CD4-positive, alpha-beta T cell treated with Interleukin-4 for 1 hour (primary cell): ENCODE results near the gene RPLP1.
A peak's percentile ranks its signal among the peaks of the same experiment; 100 is the strongest.

Experiments
- DNase-seq, 2 donors: peaks; one replicate each; pipeline ENCODE4 v3.0.0-alpha.2; 2020 to 2022

The RPLP1 gene

GRCh38 chr15:69452692-69453521 is at the start of gene RPLP1:
Gene RPLP1, plus strand, starts transcription at chr15:69452818. Its CDS starts 131 bp downstream, at chr15:69452949.
- DNase-seq, result peak; percentile 96

- DNase-seq, result no peak
Observed at GRCh38 chr15:69403594-69403993, 49.0 kb upstream of the RPLP1 start.

GRCh38 chr15:69405110-69405509 is 47.5 kb upstream of the RPLP1 start:
- no peak for DNase-seq

GRCh38 chr15:69407719-69408400 is 44.8 kb upstream of the RPLP1 start:
- DNase-seq, result no peak

- no peak for DNase-seq
Observed at GRCh38 chr15:69408841-69409240, 43.8 kb upstream of the RPLP1 start.

GRCh38 chr15:69410248-69410874 is 42.3 kb upstream of the RPLP1 start:
- DNase-seq, result no peak

- no peak for DNase-seq
Observed at GRCh38 chr15:69412274-69412673, 40.3 kb upstream of the RPLP1 start.

GRCh38 chr15:69412701-69413100 is 39.9 kb upstream of the RPLP1 start:
- no peak for DNase-seq

GRCh38 chr15:69413822-69414700 is 38.6 kb upstream of the RPLP1 start, which contains the start of gene KIF23:
Gene KIF23, plus strand, starts transcription at chr15:69414349. Its CDS starts 117 bp downstream, at chr15:69414466.
- peak; percentile 93 to 94 for DNase-seq

- DNase-seq, result no peak
Observed at GRCh38 chr15:69414701-69415167, 37.9 kb upstream of the RPLP1 start.

- no peak for DNase-seq
Observed at GRCh38 chr15:69415381-69415780, 37.2 kb upstream of the RPLP1 start.

GRCh38 chr15:69417581-69417980 is 35.0 kb upstream of the RPLP1 start:
- DNase-seq, result no peak

- DNase-seq, result no peak
Observed at GRCh38 chr15:69421498-69421897, 31.1 kb upstream of the RPLP1 start.

- DNase-seq, result no peak
Observed at GRCh38 chr15:69422336-69422895, 30.2 kb upstream of the RPLP1 start.

- DNase-seq, result no peak
Observed at GRCh38 chr15:69424001-69424400, 28.6 kb upstream of the RPLP1 start.

- DNase-seq, result no peak
Observed at GRCh38 chr15:69424748-69425413, 27.7 kb upstream of the RPLP1 start.

- DNase-seq, result no peak
Observed at GRCh38 chr15:69433831-69434230, 18.8 kb upstream of the RPLP1 start.

GRCh38 chr15:69434238-69434637 is 18.4 kb upstream of the RPLP1 start:
- DNase-seq, result no peak

- DNase-seq, result no peak
Observed at GRCh38 chr15:69434679-69435078, 17.9 kb upstream of the RPLP1 start.

- DNase-seq, result no peak
Observed at GRCh38 chr15:69435985-69436384, 16.6 kb upstream of the RPLP1 start.

- DNase-seq, result no peak
Observed at GRCh38 chr15:69436951-69437350, 15.7 kb upstream of the RPLP1 start.

GRCh38 chr15:69439623-69440022 is 13.0 kb upstream of the RPLP1 start:
- DNase-seq, result no peak
